Tibial nerve (tissue), 4 donors: ENCODE data around the gene MOB1A. TPM values are rescaled to one million over a fixed set of nuclear protein-coding genes. Genes with fewer than 3 reads are reported as not detected.

Source experiments
- DNase-seq, 2 donors: peaks; one replicate each; pipeline ENCODE4 v3.0.0-alpha.2; 2019; ENCODE audit warnings: low spot score in 2 of 2
- H3K27ac ChIP-seq, 4 donors: fragments of 200-600 bp; sonication (generic) in 3 of 4; one replicate each; pipeline ENCODE4 v1.5.1; 2017 to 2019; ENCODE audit warnings: mild to moderate bottlenecking in 1 of 4
- H3K27me3 ChIP-seq, 2 donors: fragments of 200-600 bp; sonication (generic) in 1 of 2; one replicate each; pipeline versions ENCODE4 v1.5.1 to v1.6.0; 2017 to 2019
- H3K36me3 ChIP-seq, 3 donors: fragments of 200-600 bp; sonication (generic); one replicate each; pipeline ENCODE4 v1.5.1; 2018 to 2019
- H3K4me1 ChIP-seq, 4 donors: fragments of 200-600 bp; sonication (generic) in 3 of 4; one replicate each; pipeline ENCODE4 v1.5.1; 2017 to 2019
- H3K4me3 ChIP-seq, 4 donors: fragments of 200-600 bp; sonication (generic) in 3 of 4; one replicate each; pipeline ENCODE4 v1.5.1; 2017 to 2019; ENCODE audit warnings: mild to moderate bottlenecking in 1 of 4, moderate library complexity in 1 of 4
- H3K9me3 ChIP-seq, 4 donors: fragments of 200-600 bp; sonication (generic) in 3 of 4; one replicate each; pipeline ENCODE4 v1.5.1; 2017 to 2019
- CTCF ChIP-seq, 5 experiments: fragments of 200-600 bp in 3 of 5; fragments of 450-650 bp in 2 of 5; sonication (generic) in 3 of 5; IDR thresholded peaks; one replicate each; pipeline ENCODE4 v1.5.1; 2016 to 2019; ENCODE audit warnings: antibody characterized with exemption in 5 of 5, mild to moderate bottlenecking in 3 of 5, moderate library complexity in 2 of 5
- EP300 ChIP-seq, 2 donors: sonication (generic); formaldehyde crosslinking; IDR thresholded peaks; one replicate each; pipeline ENCODE4 v1.6.1; 2017; ENCODE audit warnings: antibody characterized with exemption in 2 of 2, mild to moderate bottlenecking in 1 of 2
- POLR2A ChIP-seq, 2 donors: fragments of 450-650 bp; IDR thresholded peaks; one replicate each; pipeline ENCODE4 v1.6.1; 2017; ENCODE audit warnings: antibody characterized with exemption in 2 of 2, mild to moderate bottlenecking in 2 of 2, moderate library complexity in 2 of 2
- WGBS, 2 donors: methylation state at CpG; one replicate each; pipeline ENCODE4 v1.1.5; 2018; 5-methylcytosine and 5-hydroxymethylcytosine counted together
- total RNA-seq, 4 donors: library from RNA; depleted of rRNA; stranded (reverse); fragments of >200 nt; gene quantifications; one replicate each; pipeline ENCODE4 v1.1.0, GENCODE V29; 2016

Gene MOB1A
- total RNA-seq, 4 donors from 2014 or later = 55.3 to 69.9 (median 60.2) TPM

- Histone ChIP-seq H3K27ac (no peak overlapping the region), H3K36me3 (peaks cover 14 to 96% (median 37%) of the 10 kb centered on the region in 3 donors)
- WGBS, 2 donors = 94 to 100% methylated on average over 1 of the region's 1 CpG
Measured at GRCh38 chr2:74164761-74165160, 13.9 kb downstream of the MOB1A start.

GRCh38 chr2:74162951-74163350 lies 15.7 kb downstream of the MOB1A start:
- Histone ChIP-seq H3K36me3 (peaks cover 14 to 96% (median 42%) of the 10 kb centered on the region in 3 donors), H3K27ac (no peak overlapping the region), H3K27me3 (no peaks in the 10 kb centered on the region), H3K4me3 (no peak overlapping the region), H3K4me1 (no peaks in the 10 kb centered on the region), H3K9me3 (peaks cover 0 to 9% (median 0%) of the 10 kb centered on the region in 4 donors)
- 93 to 96% methylated on average over 6 of the region's 6 CpGs for WGBS, 2 donors
- no peak for TF ChIP-seq CTCF (IDR thresholded peaks at IDR 0.05)
- TF ChIP-seq EP300 (IDR thresholded peaks at IDR 0.05) = no peak
- no peak for TF ChIP-seq POLR2A (IDR thresholded peaks at IDR 0.05)
- no peak for DNase-seq

More at GRCh38 chr2:74164761-74165160, 13.9 kb downstream of the MOB1A start:
- peaks cover 0 to 9% (median 0%) of the 10 kb centered on the region in 4 donors for H3K9me3 ChIP-seq
- H3K4me3 ChIP-seq = no peak overlapping the region
- no peak for DNase-seq
- H3K27me3 ChIP-seq = no peaks in the 10 kb centered on the region
- TF ChIP-seq POLR2A (IDR thresholded peaks at IDR 0.05) (no peak), CTCF (IDR thresholded peaks at IDR 0.05) (no peak), EP300 (IDR thresholded peaks at IDR 0.05) (no peak)
- no peaks in the 10 kb centered on the region for H3K4me1 ChIP-seq

- TF ChIP-seq POLR2A (IDR thresholded peaks at IDR 0.05) = no peak
- TF ChIP-seq EP300 (IDR thresholded peaks at IDR 0.05) = no peak
- no peak for TF ChIP-seq CTCF (IDR thresholded peaks at IDR 0.05)
- H3K4me1 ChIP-seq = no peaks in the 10 kb centered on the region
- no peak for DNase-seq
- no peaks in the 10 kb centered on the region for H3K9me3 ChIP-seq
- H3K4me3 ChIP-seq = no peak overlapping the region
- 84 to 85% methylated on average over 3 of the region's 3 CpGs for WGBS, 2 donors
- H3K27me3 ChIP-seq = no peaks in the 10 kb centered on the region
- no peak overlapping the region for H3K27ac ChIP-seq
- H3K36me3 ChIP-seq = peaks cover 5 to 80% (median 13%) of the 10 kb centered on the region in 3 donors
Measured at GRCh38 chr2:74155830-74156229, 22.8 kb downstream of the MOB1A start.

GRCh38 chr2:74152954-74153353 lies 25.7 kb downstream of the MOB1A start:
- DNase-seq = no peak
- H3K27me3 ChIP-seq = no peaks in the 10 kb centered on the region
- H3K36me3 ChIP-seq = peaks cover 0 to 51% (median 5%) of the 10 kb centered on the region in 3 donors
- H3K4me1 ChIP-seq = peaks cover 0 to 10% (median 7%) of the 10 kb centered on the region in 4 donors
- H3K9me3 ChIP-seq = no peaks in the 10 kb centered on the region
- H3K4me3 ChIP-seq = no peak overlapping the region
- no peak overlapping the region for H3K27ac ChIP-seq
- TF ChIP-seq CTCF (IDR thresholded peaks at IDR 0.05) = no peak
- TF ChIP-seq EP300 (IDR thresholded peaks at IDR 0.05) = no peak
- TF ChIP-seq POLR2A (IDR thresholded peaks at IDR 0.05) = no peak
- WGBS, 2 donors = 81 to 100% methylated on average over 2 of the region's 2 CpGs

GRCh38 chr2:74149570-74150319 lies 28.9 kb downstream of the MOB1A start:
- DNase-seq = no peak
- peaks cover 0 to 32% (median 18%) of the 10 kb centered on the region in 4 donors for H3K4me1 ChIP-seq
- H3K36me3 ChIP-seq = peaks cover 0 to 22% (median 0%) of the 10 kb centered on the region in 3 donors
- TF ChIP-seq EP300 (IDR thresholded peaks at IDR 0.05) = no peak
- TF ChIP-seq POLR2A (IDR thresholded peaks at IDR 0.05) = no peak
- TF ChIP-seq CTCF (IDR thresholded peaks at IDR 0.05) = no peak
- H3K27me3 ChIP-seq = no peaks in the 10 kb centered on the region
- WGBS, 2 donors = 91 to 94% methylated on average over 7 of the region's 7 CpGs
- no peak overlapping the region for H3K27ac ChIP-seq
- no peaks in the 10 kb centered on the region for H3K9me3 ChIP-seq
- no peak overlapping the region for H3K4me3 ChIP-seq
